Left renal pelvis (tissue), 4 donors: ENCODE measurements around the gene NEURL1B. TPM values are rescaled to one million over a fixed set of nuclear protein-coding genes. Genes with fewer than 3 reads are reported as not detected.
"Not testable (repeated sequence)": the region's sequence is repeated elsewhere in the genome, so short reads cannot be mapped to it uniquely, and the experiment has no call there.

Experiments used
- DNase-seq, 4 donors: peaks; one replicate each; pipeline ENCODE4 v3.0.0-alpha.2; 2013; ENCODE audit warnings: low read depth in 4 of 4, low spot score in 3 of 4
- polyA plus RNA-seq, 4 donors: library from polyadenylated mRNA; unstranded; fragments of 120-200 nt; gene quantifications; one replicate each; pipeline ENCODE4 v1.2.1, GENCODE V29; 2013; ENCODE audit not compliant: insufficient read length in 4 of 4

The NEURL1B gene
- polyA plus RNA-seq, 4 donors = 14.8 to 16.1 (median 15.4) TPM

DNA sequence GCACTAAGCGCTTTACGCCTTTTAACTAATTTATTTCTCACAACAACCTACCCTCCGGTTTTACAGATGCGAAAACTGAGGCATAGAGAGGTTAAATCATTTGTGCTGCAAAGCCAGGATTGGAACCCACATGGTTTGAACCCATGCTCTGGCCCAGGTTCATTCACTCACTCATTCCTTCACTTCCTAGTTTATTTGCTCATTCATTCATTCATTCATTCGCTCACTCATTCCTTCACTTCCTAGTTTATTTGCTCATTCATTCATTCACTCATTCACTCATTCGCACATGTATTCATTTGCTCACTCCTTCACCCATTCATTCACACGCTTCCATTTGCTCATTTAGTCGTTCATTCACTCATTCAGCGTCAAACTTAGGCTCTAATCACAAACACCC, 29.4 kb downstream of the NEURL1B start:
- no peak for DNase-seq

DNA sequence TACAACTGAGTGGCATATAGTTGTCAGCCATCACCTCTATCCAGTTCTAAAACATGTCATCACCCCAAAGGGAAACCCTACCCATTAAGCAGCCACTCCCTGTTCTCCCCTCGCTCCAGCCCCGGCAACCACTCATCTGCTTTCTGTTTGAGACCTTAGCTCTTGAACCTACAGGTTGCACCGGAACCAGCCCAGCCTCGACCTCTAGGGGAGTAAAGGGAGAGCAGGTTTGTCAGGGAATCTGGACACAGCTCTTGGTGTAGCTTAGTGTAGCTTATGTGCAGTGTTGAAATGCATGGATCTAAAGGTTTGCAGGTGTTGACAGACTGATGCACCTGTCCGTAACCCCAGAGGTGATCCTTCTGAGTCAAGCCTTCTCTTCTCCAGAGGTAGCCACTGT, 30.0 kb downstream of the NEURL1B start:
- DNase-seq = no peak

DNA sequence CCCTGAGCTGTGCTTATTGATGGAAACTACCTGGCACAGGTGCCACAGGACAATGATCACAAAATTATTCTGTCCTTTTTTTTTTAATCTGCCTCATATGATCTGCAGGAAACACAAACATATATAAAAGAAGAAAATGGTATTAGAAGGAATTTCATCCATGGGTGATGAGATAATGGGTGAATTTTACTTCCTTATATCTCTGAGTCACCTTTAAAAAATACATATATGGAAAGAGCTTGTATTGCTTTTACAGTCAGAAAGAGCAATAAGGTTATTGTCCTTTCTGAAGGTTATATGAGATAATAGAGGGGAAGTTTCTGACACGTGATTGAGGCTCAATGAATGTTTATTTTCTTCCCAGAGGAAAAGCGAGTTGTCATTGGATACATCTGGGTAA, 31.6 kb downstream of the NEURL1B start:
- no peak for DNase-seq

DNA sequence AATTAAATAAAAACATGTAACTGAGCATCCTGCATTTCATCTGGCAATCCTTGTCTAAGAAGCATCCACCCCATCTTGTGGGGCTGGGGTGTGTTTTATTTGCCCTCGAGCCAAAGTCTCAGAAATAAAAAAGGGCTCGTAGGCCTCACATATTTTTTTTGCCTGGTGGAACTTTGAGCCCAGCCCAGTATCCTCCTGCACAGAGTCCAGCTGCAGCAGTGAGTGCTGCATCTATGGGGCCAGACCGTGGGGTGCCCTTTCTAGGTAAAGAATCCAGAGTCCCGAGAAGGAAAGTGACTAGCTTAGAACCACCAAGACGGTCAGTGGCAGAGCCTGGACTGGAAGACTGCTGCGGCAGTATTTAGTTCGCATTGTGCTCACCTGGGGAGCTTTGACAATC, 33.1 kb downstream of the NEURL1B start:
- no peak for DNase-seq

GRCh38 chr5:172676914-172677475, 35.9 kb downstream of the NEURL1B start:
- no peak for DNase-seq

- not testable (repeated sequence) for DNase-seq
Measured at GRCh38 chr5:172678362-172678874, 37.4 kb downstream of the NEURL1B start.

- no peak for DNase-seq
Measured at GRCh38 chr5:172678902-172679301, 37.8 kb downstream of the NEURL1B start.

GRCh38 chr5:172679628-172680212, 38.7 kb downstream of the NEURL1B start:
- DNase-seq = no peak

- DNase-seq = no peak
Measured at GRCh38 chr5:172680921-172681320, 39.9 kb downstream of the NEURL1B start.

DNA sequence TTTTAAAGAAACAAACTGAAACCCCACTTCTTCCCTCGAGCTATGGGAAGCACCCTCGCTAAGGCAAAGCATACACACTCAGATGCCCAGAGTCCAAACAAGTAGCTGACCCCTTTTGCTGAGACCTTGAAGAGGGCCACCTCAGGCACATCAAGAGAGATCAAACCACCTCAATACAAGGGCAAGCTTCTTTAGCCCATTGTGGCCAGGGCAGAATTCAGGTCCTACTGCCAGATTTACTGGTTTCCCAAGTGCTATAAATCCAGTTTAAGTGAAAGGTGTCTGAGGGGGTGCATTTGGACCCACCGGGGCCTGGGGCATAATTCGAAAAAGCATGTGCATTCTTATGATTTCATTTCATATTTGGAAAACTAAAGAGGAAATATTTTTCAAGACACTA, 40.4 kb downstream of the NEURL1B start:
- no peak for DNase-seq

- DNase-seq = no peak
Measured at GRCh38 chr5:172683264-172683644, 42.2 kb downstream of the NEURL1B start.

DNA sequence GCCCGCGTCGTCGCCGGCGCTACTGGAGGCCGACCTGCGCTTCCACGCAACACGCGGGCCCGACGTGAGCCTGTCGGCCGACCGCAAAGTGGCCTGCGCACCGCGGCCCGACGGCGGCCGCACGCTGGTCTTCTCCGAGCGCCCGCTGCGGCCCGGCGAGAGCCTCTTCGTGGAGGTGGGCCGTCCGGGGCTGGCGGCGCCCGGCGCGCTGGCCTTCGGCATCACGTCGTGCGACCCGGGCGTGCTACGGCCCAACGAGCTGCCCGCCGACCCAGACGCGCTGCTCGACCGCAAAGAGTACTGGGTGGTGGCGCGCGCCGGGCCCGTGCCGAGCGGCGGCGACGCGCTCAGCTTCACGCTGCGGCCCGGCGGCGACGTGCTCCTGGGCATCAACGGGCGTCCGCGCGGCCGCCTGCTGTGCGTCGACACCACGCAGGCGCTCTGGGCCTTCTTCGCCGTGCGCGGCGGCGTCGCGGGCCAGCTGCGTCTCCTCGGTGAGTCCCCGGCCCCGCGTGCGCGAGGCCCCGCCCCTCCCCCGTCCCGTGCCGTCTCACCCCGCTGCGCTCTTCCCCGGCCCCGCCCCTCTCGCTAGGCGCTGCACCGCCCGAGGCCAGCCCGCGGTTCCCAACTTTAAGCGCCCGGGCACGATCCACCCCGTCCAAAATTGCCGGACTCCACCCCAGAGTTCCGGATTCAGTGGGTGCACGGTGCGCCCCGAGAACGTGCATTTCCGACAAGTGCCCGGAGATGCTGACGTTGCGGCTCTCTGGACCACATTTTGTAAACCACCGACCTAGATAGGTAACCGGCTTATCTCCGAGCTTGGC, 42.8 kb downstream of the NEURL1B start:
- peak in 1 of 4 donors; percentile 33 for DNase-seq

DNA sequence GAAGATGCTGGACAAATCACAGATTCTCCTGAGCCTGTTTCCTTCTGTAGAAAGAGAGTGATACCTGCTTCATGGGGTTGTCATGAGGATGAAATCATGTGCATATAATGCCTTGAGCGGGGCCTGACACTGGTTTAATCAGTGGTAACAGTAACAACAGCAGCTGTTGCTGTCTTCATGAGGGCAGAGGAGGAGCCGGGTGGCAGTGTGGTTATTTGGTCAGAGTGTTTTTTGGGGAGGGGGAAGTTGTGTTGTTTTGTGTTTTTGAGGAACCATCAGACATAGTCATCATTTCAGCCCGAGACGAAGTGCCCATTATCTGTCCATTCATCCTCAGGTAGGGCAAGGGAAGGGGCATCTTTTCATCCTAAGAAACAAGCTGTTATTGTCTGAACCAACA, 44.0 kb downstream of the NEURL1B start:
- no peak for DNase-seq

- DNase-seq = no peak
Measured at GRCh38 chr5:172686111-172686510, 45.0 kb downstream of the NEURL1B start.

DNA sequence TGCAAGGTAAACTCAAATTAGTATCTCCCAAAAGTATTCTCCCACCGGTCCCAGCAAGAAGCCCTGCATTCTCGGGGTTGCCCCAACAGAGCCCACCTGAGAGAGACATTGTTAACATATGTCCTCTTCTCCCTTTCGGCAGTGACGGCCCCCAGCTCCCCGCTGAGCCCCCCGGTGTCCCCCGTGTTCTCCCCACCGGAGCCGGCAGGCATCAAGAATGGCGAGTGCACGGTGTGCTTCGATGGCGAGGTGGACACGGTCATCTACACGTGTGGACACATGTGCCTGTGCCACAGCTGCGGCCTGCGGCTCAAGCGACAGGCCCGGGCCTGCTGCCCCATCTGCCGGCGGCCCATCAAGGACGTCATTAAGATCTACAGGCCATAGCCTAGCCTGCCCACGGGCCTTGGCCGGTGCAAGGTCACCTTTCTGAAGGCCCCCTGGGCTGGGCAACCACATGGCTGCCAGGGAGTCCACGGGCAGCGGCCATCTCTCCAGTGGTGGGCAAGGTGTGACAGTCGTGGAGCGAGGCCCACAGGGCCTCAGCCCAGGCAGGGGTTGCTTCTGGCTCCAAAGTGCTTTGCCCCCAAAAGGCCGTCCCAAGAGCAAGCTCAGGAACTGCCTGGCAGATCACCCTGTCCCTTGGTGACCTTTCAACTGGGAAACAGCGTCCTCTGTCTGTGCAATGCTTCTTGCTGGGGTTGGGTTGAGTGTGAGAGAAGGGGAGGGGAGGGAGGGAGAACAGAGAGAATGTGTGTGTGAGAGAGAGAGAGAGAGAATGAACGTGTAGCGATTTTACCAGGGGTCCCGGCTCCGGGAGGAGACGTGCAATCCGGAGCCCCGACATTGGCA, 45.7 kb downstream of the NEURL1B start:
- DNase-seq = no peak

DNA sequence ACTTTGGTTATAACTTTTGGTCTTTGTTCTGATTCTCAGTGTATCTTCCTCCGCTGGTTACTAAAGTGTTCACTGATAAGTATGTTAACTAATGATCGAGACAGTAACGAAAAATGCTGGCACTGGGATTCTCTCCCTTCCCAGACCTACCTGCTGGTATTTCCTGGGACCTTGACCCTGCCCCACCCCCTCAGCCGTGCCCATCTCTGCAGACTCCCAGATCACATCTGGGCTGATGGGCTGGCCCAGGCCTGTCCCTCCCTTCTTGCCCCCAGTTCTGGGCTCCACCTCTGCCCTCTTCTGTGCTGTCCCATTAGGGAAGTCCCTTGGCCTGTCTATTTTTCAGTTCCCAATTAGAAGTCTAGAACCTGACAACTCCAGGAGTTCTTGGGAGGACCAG, 46.9 kb downstream of the NEURL1B start:
- no peak for DNase-seq

GRCh38 chr5:172688349-172689217, 47.5 kb downstream of the NEURL1B start:
- DNase-seq = no peak

DNA sequence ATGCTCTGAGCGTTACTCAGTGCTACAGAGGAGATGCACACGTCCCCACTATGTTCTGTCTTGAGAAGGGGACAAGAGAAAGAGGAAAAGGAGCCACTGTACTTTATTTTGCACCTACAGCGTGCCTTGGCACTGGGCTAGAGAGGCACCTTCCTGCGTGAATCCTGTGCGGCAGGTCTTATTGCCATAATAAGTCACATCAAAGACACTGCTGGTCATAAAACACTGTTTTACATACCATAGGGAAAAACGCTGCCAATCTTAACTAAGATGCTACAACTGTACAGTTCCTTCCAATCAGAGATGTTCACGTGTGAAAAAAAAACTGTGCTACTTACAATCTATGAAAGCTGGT, 48.1 kb downstream of the NEURL1B start:
- no peak for DNase-seq

GRCh38 chr5:172689801-172690200, 48.7 kb downstream of the NEURL1B start:
- no peak for DNase-seq
